ENCODE results near the gene SMYD3.

SMYD3 gene

DNA sequence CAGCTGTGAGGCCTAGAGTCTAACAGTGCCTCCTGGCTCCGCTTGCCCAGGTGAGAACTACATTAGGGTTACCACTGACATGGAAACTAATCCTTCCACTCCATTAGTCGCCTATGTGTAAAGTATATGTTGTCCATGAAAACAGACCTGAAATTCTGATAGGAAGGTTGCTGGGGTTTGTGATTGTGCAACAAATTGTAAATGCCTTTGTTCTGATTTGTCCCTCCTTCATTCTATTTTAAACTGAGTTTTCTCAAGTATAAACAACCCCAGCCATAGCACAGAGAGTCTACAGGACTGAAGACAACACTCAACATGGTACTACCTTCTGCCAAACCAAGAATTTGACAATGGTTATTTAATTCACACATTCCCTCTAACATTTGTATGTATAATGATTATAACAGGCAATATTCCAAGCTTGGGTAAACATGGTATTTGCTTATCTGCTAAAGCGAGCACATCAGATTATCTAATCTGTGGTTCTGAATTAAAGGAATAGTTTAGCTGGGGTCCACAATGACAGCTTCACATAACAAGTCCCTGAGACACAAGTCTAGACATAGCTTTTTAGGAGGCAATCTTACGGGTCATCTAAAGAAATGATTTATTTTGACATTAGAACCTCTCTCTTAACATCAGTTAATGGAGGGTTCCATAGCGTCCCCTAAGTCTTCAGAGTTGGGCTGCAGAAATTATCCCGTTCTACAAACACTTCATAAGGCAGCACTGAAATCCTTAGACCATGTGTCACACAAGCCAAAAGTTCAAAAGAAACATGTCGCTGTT, 633.0 kb downstream of the SMYD3 start:
- Histone ChIP-seq H3K4me1 (peaks cover 61% of the 10 kb centered on the region), H3K4me3 (ENCODE audit: low read depth, low read length) (no peak overlapping the region), H3K27me3 (no peaks in the 10 kb centered on the region), H3K36me3 (peaks cover 12% of the 10 kb centered on the region), H3K9me3 (no peaks in the 10 kb centered on the region)
- no peak for DNase-seq
- TF ChIP-seq CTCF (IDR thresholded peaks at IDR 0.05; ENCODE audit: low read depth, low read length), result no peak

DNA sequence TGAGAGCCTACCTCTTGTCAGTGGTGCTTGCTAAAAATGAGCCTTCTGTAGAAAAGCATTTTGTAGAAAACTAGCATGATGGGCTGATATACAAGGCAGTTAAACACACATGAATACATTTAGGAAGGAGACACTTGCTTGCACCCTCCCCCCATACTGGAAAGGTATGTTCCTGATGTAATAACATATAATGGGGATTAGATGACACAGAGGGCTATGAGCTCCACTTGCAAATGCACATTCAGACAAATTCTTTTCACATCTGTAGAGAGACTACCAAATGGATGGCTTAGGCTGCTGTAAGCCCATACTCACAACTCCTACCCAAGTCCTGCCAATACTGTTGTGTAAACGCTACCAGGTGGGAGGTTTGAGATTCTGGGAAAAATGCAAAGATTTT, 634.0 kb downstream of the SMYD3 start:
- Histone ChIP-seq H3K4me1 (peaks cover 58% of the 10 kb centered on the region), H3K27me3 (no peaks in the 10 kb centered on the region), H3K4me3 (ENCODE audit: low read depth, low read length) (no peak overlapping the region), H3K9me3 (no peaks in the 10 kb centered on the region), H3K36me3 (peaks cover 12% of the 10 kb centered on the region)
- no peak for TF ChIP-seq CTCF (IDR thresholded peaks at IDR 0.05; ENCODE audit: low read depth, low read length)
- DNase-seq, result no peak

- Histone ChIP-seq H3K4me3 (ENCODE audit: low read depth, low read length) (no peak overlapping the region), H3K4me1 (peaks cover 58% of the 10 kb centered on the region), H3K36me3 (peaks cover 12% of the 10 kb centered on the region), H3K27me3 (no peaks in the 10 kb centered on the region), H3K9me3 (no peaks in the 10 kb centered on the region)
- DNase-seq, result no peak
- TF ChIP-seq CTCF (IDR thresholded peaks at IDR 0.05; ENCODE audit: low read depth, low read length), result no peak
Observed at GRCh38 chr1:245872475-245872874, 634.6 kb downstream of the SMYD3 start.

GRCh38 chr1:245871915-245872314, 635.2 kb downstream of the SMYD3 start:
- no peaks in the 10 kb centered on the region for H3K9me3 ChIP-seq
- H3K4me1 ChIP-seq, result peaks cover 58% of the 10 kb centered on the region
- no peaks in the 10 kb centered on the region for H3K27me3 ChIP-seq
- peaks cover 12% of the 10 kb centered on the region for H3K36me3 ChIP-seq
- TF ChIP-seq CTCF (IDR thresholded peaks at IDR 0.05; ENCODE audit: low read depth, low read length), result no peak
- DNase-seq, result no peak
- no peak overlapping the region for H3K4me3 ChIP-seq (ENCODE audit: low read depth, low read length)

DNA sequence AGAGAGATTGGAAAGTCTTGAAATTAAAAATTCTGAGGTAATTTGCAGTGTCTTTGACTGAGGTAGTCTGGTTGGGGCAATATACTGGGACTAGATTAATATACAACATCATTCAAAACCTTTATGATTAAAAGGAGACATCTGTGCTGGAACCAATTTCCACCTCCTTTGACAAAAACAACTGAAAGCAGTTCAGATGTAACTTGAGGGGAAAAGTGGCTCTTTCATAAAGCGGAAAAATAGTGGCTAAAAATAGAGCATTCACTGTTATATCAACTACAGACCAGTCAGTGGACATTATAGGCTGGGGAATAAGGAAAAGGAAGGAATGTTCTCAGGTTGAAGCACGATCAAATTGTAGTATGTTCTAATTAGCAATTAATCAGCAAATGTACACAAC, 635.9 kb downstream of the SMYD3 start:
- Histone ChIP-seq H3K4me3 (ENCODE audit: low read depth, low read length) (no peak overlapping the region), H3K36me3 (peaks cover 12% of the 10 kb centered on the region), H3K9me3 (no peaks in the 10 kb centered on the region), H3K27me3 (no peaks in the 10 kb centered on the region), H3K4me1 (peaks cover 54% of the 10 kb centered on the region)
- DNase-seq, result no peak
- TF ChIP-seq CTCF (IDR thresholded peaks at IDR 0.05; ENCODE audit: low read depth, low read length), result no peak

- DNase-seq, result peak; percentile 43
- Histone ChIP-seq H3K4me3 (ENCODE audit: low read depth, low read length) (no peak overlapping the region), H3K4me1 (peaks cover 49% of the 10 kb centered on the region), H3K9me3 (no peaks in the 10 kb centered on the region), H3K27me3 (no peaks in the 10 kb centered on the region), H3K36me3 (peaks cover 9% of the 10 kb centered on the region)
- no peak for TF ChIP-seq CTCF (IDR thresholded peaks at IDR 0.05; ENCODE audit: low read depth, low read length)
Observed at GRCh38 chr1:245870698-245871097, 636.4 kb downstream of the SMYD3 start.
